GM18909 (cell line): Measurements from ENCODE around the gene COPS9.

Experiments used
- ATAC-seq: cut with Tn5 transposase; IDR thresholded peaks from one replicate; pipeline ENCODE4 v1.9.1; 2021; ENCODE audit warnings: mild to moderate bottlenecking; ENCODE audit not compliant: unreplicated experiment, poor library complexity

The COPS9 gene

DNA sequence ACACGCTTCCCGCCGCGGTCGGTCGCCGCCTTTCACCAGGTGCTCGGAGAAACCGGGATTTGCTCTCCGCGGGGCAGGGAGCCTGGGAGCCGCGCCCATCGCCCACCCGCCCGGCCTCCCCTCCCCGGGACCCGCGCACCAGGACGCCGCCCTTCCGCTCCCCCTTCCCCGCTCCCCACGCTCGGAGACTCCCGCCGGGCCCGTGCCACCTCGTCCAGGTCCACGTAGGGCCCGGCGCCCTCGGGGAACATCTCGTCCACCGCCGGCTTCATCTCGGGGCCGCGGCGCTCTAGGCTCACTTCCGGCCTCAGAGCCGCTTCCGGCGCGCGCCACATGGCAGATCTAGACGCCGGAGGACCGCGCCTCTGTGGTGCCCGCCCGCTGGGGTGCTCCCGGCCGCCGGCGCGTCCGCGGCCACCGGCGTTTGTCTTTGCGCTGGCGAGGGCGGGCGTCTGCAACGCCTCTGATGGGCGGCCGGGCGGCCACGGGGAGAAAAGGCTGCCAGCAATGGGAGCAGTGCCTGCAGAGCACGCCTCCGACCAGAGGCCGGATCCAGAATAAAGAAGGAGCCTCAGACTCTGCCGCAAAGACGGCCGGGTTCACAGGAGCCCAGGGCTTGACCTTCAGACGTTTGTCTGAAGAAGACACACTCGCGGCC lies at the start of gene COPS9:
TSS of gene COPS9 (minus strand) at position 293 of the 658 bp plus-strand sequence. CDS start at position 272, 21 bp downstream.
- peak; percentile 94 for ATAC-seq

DNA sequence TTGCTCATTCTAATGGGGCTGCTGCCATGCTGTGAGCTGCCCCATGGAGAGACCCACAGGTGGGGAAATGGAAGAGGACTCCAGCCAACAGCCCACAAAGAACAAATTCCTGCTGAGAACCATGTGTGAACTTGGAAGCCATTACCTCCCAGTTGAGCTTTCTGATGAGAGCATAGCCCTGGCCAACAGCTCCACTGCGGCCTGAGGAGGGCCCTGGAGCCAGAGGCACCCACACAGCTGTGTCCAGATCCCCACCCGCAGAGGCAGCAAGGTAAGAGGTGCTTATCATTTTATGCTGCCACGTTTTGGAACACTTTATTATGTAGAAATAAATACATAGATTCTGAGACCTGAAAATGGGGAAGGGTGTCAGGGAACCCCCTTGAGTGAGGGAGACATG lies 48.6 kb upstream of the COPS9 start:
- no peak for ATAC-seq

DNA sequence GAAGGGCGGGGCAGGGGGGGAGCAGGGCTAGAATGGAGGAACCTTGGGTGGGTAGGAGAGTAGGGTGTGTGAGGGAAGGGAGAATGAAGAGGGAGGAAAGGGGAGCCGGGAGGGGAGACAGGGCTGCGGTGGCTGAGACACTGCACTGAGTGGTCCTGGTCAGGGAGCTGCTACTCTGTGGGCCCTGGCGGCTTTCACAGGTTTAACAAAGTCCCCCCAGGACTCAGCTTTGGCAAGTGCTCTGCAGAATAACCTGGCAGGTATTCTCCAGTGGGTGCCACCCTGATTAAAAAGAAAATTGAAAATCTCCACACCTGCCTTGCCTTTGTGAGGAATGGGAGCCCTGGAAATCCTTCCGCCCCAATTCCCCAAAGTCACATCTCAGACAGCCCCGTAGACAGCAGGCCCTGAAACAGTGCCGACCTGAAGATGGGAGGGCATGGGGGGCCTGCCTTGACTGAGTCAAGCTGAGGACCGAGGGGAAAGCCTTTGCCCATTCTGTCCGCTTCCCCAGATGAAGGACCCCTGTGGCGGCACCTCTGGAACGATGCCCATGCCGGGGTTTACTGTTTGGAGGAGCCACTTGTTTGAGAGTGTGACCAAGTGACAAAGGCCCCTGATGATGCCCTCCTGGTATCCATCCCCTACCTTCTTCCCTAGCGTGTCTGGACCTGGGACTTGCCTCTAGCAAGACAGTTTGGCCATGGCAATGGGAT lies 47.9 kb upstream of the COPS9 start:
- ATAC-seq, result no peak

DNA sequence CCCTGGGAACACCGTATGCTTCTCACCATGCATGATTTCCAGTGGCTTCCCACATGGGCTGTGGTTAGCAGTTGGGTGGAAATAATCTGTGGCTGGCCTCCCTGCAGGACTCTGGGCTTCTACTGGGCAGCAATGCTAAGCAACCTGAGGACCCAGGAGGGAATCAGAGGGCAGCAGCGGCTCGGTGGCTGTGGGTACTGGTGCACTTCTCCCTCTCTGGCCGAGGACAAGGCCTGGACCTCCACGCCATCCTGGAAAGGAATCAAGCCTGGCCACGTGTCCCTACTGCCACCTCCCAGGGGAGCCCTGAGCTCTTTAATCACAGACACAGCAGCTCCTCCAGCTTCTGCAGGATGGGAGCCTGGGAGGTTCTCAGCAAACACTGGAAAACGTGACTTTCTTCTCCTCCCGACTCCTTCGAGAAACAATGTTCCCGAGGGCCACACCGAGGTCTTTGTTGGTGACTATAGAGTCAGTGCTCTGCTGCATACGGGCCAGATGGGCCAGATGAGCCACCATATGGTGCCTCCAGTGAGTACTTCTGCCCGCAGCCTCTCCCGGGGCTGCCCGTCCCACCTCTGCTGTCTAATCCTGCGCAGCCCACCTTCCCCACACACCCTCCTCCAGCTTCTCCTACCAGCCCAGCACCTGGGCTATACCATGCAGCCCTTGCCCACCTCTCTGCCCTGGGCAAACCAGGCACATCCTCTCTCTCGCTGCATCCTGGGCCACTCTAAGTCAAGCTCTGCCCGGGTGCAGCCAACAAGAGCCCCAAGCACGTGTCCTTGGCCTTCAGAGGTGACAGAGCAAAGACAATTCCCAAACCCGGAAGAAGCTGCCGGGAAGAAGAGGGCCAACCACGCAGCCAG lies 47.1 kb upstream of the COPS9 start:
- no peak for ATAC-seq

DNA sequence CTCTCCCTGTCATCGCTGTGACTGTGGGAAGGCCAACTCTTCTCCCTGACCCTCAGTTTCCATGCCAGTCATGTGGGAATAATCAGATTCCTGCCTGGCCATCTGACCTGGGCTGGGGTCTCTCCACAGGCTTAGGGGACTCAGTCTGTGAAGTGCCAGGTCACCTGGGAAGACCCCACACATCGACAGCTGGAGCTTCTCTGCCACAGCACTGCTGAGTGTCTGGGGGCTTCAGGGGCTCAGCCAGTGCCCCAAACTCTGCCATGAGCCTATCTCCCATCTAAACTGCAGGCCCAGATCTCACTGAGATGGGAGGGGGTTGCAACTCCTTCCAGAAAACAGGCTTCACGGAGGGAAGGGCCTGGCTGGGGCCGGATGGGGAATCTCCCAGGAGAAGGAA lies 46.4 kb upstream of the COPS9 start:
- no peak for ATAC-seq

DNA sequence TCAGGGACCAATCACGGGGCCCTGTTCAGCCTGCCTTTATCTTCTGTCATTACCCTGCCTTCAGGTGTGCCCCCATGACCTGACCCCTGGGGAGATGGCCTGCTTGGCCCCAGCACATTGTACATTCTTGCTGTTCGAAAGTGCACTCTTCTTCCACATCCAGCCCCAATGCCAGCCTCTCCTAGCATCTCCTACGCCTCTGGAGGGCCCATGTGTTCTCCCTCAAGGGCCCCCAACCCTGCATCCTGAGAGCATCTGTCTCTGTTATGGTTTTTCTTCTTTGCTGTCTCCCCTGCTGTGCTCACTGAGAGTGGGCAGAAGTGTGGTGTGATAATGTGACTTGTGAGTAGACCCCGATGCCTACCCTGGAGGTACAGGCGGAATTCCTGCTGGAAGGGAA lies 45.9 kb upstream of the COPS9 start:
- ATAC-seq, result no peak

DNA sequence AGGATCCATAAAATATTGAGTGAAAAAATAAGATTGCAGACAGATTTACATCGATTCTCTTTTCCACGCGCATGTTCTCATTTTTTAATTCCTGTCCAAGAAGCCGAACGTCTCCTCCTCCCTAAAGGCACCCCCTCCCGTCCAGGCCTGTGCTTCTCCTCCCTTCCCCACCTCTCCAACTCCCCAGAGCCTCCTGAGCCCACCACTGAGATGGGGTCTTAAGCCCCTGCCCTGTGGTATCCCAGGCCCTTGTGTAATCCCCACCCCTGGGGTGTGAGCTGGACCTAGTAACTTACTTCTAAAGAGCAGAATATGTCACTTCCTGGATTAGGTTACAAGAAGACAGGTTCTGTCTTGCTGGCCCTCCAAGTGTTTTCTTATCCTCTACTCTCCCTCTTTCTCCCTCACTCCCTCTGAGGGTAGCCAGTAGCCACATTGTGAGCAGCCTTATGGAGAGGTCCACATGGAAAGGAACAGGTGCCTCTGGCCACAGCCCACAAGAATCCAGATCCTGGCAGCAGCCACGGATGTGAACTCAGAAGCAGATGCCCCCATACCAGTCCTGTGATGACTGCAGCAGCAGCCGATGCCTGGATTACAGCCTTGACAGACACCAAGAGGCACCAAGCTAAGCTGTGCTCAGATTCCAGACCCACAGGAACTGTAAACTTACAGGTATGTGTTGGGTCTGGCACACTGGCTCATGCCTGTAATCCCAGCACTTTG lies 44.0 kb upstream of the COPS9 start:
- no peak for ATAC-seq

DNA sequence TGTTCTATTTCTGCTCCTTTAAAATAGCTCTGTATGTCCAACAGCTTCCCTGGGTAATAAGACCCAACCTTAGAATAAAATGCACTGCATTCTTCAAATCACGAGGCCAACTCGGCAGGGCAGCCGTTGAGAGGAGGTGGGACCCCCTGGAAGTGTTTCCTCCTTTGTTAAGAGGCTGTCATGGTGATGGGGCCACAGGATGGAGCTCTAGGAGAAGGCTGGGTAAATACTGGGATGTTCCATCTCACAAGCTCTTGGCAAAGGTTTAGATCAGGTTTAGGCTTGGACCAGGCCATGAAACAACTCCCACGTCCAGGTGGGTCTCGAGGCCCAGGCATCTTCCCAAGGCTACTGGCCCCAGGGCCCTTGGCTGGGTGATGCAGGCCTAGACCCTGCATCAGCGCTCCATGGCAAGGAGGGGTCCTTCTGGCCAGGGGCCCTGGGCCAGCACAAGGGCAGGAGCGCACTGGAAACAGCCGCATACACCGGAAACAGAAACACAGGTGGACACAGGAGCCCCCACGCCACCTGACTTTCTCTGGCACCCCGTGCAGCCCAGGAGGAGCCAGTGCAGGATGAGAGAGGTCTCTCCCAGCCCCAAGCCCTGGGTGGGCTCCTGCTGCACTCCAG lies 43.2 kb upstream of the COPS9 start:
- no peak for ATAC-seq

DNA sequence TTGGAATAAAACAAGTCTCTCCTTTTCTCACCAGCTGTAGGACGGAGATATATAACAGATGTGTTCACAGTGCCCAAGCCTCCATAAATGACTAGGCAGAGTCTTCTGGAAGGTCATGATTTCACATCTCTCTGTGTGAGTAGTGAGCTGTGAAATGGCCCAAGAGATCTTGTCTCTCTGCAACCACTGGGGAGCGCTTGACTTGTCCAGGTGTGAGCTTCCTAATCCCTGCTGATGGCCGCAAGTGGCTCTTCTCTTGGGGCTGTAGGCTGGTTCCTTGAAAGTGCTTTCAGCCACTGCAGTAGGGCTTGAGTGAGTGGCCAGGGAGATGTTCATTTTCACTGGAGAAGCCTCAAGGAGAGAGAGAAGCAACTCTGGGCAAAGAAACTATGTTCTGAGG lies 42.5 kb upstream of the COPS9 start:
- no peak for ATAC-seq

DNA sequence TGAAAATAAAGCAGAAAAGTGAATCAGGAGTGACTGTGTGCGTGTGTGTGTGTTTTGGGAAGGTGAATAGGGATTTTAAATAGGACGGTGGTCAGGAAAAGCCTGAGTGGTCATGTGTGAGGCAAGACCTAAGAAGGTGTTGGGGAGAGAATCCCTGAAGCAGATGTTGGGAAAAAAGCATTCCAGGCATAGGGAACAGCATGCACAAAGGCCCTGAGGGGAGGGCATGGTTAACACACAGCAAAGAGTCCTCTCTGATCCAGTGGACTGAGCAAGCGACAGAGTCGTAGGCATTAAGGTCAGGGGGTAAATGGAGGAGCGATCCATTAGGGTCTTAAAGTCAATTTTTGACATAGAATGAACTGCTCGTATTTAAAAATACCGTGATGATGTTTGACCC lies 38.4 kb upstream of the COPS9 start:
- ATAC-seq, result no peak

DNA sequence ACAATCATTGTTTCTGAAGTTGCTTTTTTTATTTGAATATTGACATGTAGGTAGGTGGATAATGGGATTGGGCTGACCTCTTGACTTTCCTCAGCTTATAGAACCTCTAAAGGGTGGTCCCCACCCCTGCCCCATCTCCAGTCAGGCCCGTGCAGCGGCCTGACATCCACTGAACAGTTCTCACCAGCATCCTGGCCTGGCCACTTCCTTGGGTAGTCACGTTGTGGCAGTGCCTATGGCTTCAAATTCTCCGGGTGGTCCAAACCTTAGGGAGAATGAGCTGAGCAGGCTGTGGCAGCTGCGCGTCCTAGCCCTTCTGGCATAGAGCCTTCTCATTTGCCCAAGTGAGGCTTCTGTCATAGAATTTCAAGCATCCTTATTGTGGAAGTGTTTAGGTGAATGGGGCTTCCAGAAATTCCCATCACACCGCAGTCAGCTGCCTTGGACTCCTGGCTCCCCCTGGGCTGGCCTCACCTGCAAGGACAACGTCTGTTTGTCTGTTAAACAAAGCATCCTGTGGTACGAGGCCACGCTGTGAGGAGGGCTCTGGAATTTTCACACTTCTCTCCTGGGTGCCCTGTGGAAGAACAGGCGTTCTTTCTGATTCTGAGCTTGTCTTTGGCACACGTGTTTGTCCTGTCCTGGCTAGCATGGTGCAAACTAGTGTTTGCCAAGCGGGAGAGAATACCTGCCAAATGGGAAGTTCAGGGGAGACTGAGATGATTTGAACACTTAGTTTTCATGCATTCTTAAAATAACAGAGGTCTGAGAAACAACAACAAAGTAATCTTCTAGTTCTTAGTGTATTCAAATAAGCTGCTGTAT lies 36.2 kb upstream of the COPS9 start:
- ATAC-seq, result no peak

DNA sequence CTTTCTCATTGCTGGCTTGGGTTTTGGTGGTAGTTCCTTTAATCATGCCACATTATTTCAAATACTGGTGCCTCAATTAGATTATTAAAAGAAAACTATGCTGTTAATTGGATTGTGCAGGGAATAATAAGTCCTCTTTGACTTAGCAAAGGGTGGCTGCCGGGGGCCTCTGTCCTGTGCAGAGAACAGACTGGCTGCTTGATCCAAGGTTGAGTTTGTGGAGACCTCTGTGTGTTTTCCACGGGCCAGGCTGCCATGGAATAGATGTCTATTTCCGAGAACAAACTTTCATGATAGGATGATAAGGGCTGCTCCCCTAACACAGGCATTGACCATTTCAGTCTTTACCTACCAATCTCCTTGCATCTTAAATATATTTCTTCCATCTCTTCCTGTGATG lies 34.8 kb upstream of the COPS9 start:
- ATAC-seq, result no peak

DNA sequence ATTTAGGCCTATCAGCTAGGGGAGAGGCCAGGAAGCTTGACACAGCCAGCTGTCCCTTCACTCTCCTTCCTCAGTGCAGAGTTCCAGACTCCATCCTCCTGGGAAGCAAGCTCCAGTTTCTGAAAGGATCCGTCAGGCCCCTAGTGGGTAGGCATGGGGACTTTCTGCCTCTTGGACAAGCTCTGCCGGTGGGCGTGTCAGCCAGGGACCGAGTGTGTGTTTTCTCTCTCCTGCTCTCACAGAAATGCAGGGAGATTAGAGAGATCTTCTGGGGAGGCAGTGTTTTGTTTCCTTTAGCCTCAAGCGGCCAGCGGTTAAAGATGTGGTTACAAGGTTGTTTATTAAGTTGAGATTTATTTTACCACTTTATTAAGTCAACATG lies 34.2 kb upstream of the COPS9 start:
- no peak for ATAC-seq

DNA sequence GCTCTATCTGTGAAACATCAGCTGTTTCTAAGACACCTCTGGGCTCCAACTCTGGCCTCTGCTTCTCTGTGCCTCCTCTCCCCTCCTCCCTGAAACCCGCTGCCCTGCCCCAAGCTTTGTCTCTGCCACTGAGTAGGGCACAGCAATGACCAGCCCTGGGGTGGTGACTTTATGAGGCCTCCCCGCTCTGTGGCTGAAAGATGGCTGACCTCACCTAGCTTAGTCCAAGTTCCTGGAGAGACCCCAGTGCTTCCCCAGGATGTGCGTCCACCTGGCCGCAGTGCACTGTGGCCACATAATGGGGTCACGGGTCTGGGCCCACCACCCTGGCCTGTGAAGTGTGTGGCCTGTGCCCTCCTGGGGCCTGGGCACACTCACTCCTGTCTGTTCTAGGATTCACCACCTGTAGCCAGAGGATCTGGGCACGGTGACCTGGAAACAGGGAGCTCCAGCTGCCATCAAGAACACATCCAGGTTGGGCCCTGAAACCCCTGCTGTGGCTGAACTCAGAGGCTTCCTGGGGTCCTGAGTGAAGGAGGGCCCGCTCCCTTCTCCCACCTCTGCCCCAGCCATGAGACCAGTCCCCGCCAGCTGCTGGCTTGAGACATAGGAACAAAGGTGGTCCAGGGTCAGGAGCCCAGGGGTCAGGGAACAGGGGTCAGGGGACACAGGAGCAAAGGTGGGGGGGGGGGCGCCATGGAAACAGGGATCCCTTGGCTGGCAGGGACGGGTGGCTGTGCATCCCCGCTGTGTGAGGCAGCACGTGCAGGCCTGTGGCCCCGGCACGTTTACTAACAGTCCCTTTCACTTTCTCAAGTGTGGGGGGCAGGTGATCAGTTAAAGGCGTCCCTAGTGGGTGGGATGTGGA lies 33.6 kb upstream of the COPS9 start:
- no peak for ATAC-seq

DNA sequence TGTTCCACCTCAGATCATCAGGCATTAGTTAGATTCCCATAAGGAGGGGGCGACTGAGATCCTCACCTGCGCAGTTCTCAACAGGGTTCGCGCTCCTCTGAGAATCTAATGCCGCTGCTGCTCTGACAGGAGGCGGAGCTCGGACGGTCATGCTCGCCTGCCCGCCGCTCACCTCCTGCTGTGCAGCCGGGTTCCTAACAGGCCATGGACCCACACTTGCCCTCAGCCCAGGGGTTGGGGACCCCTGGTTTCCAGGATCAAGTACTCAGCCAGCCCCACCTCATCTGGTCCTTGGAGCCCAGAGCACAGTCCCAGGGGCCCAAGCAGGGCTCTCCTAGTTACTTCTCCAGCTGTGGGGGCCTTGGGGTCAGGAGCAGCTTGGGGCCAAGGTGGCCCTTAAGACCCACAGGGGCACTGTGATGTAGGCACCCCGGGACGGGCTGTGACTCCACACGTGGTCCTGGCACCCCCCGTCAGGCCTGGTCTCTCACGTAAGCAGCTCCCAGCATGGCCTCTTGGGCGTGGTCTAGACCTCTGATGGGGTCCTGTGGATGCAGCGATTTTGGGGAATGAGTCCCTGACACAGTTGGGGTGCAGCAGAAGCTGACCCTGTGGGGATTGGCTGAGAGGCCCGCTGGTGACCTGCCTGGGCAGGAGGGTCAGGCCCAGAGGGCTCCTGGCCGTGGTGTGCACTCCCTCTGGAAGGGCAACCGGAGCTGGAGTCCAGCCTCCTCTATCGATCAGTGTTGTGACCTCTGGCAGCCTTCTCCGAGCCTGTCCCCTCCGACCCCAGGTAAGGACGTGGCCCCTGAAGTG lies 32.6 kb upstream of the COPS9 start:
- no peak for ATAC-seq

DNA sequence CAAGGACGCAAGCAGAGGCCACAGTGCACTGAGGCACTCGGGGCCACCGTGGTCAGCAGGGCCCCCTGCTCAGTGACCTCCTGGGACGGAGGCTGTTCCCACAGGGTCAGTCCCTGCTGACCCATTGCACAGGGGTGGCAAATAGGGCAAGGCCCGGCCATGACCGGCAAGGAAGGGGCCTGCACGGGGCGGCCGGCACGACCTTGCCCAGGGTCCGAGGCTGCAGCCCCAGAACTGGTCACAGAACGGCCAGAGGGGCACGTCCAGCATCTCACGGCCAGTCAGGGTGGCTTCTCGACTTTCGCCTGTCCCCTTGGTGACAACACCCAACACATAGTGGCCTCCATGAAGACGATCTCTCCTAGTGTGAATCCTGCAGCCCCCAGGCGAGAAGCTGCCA lies 31.9 kb upstream of the COPS9 start:
- no peak for ATAC-seq

DNA sequence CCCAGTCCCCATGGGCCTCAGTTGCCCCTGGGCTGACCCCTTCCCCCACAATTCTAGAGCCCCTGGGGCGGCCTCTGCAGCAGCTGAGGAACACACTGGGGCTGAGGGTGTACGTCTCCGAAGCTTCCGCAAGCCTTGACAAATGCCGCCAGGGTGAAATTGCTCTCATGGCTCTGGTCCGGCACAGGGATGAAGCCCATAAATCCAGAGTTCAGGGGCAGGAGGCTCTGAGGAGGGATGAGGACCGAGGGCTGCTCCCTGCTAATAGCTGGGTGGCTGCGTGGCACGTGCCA lies 31.4 kb upstream of the COPS9 start:
- no peak for ATAC-seq
